ENCODE results near the gene HOXC13.

DNA sequence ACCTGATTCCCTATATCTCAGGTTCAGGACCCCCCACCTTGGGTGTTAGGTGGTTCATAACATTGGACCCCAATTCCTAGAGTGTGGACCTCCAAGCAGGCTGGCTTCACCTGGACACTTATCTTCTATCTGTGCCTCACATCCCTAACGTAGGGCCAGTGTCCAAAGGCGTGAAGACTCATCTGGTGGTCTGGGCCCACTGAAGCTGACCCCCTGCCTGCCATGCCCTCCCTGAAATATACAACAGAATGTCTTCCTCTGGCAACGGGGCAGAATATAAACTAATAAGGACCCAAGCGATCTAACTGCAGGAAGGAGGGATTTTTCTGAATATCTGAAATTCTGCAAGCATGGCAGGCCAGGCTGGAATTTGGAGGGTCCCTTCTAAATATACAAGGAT, 5.6 kb downstream of the HOXC13 start:
- TF ChIP-seq SMAD1 (IDR thresholded peaks at IDR 0.05; ENCODE audit: low read depth, low read length, partially characterized antibody) (no peak), CTCF (IDR thresholded peaks at IDR 0.05 in 2 of 3, conservative IDR thresholded peaks at IDR 0.05 in 1 of 3; ENCODE audit: insufficient read depth in 2 of 3, low read depth in 1 of 3, low read length in 3 of 3) (no peak), ZC3H4 (CRISPR knock-in tag; IDR thresholded peaks at IDR 0.05; ENCODE audit: borderline replicate concordance) (no peak), SRSF9 (IDR thresholded peaks at IDR 0.05; ENCODE audit: borderline replicate concordance, low read depth, low read length) (no peak), POLR2AphosphoS2 (IDR thresholded peaks at IDR 0.05; ENCODE audit: low read length) (no peak), ZNF76 (CRISPR knock-in tag; IDR thresholded peaks at IDR 0.05; ENCODE audit: borderline replicate concordance) (no peak), MEF2D (tag; conservative IDR thresholded peaks at IDR 0.05; ENCODE audit: low read depth) (no peak)

Data from K562 (cell line).